Gastroesophageal sphincter (tissue), 4 donors: ENCODE results near the gene KLC1. TPM values are rescaled to one million over a fixed set of nuclear protein-coding genes. Genes with fewer than 3 reads are reported as not detected.

ENCODE experiments used
- ATAC-seq: fragments of 150-250 bp; one replicate; pipeline ENCODE4 v1.9.1; 2016; ENCODE audit warnings: mild to moderate bottlenecking, moderate library complexity
- H3K27ac ChIP-seq, 4 donors: fragments of 200-600 bp; sonication (generic) in 3 of 4; 1 replicate in 3 of 4; 2 replicates in 1 of 4; pipeline ENCODE4 v1.5.1; 2016 to 2019
- H3K27me3 ChIP-seq: fragments of 200-600 bp; sonication (generic); one replicate; pipeline ENCODE4 v1.5.1; 2019
- H3K36me3 ChIP-seq, 2 donors: fragments of 200-600 bp; sonication (generic); one replicate each; pipeline ENCODE4 v1.5.1; 2019; ENCODE audit warnings: control low read depth in 1 of 2
- H3K4me1 ChIP-seq, 3 donors: fragments of 200-600 bp; sonication (generic); 1 replicate in 2 of 3; 2 replicates in 1 of 3; pipeline ENCODE4 v1.5.1; 2016 to 2019; ENCODE audit warnings: control low read depth in 2 of 3
- H3K4me3 ChIP-seq, 2 donors: fragments of 200-600 bp; sonication (generic); one replicate each; pipeline ENCODE4 v1.5.1; 2019; ENCODE audit warnings: mild to moderate bottlenecking in 1 of 2, moderate library complexity in 1 of 2
- H3K9me3 ChIP-seq, 3 donors: fragments of 200-600 bp; sonication (generic); one replicate each; pipeline ENCODE4 v1.5.1; 2017 to 2019; ENCODE audit warnings: control low read depth in 2 of 3
- CTCF ChIP-seq, 4 experiments: fragments of 200-600 bp in 2 of 4; fragments of 450-650 bp in 2 of 4; sonication (generic) in 1 of 4; IDR thresholded peaks; one replicate each; pipeline ENCODE4 v1.5.1; 2017 to 2019; ENCODE audit warnings: antibody characterized with exemption in 4 of 4, mild to moderate bottlenecking in 2 of 4, moderate library complexity in 2 of 4
- EP300 ChIP-seq: sonication (generic); formaldehyde crosslinking; IDR thresholded peaks from one replicate; pipeline ENCODE4 v1.6.1; 2017; ENCODE audit warnings: antibody characterized with exemption, mild to moderate bottlenecking
- POLR2A ChIP-seq, 2 donors: fragments of 450-650 bp; IDR thresholded peaks; one replicate each; pipeline ENCODE4 v1.6.1; 2017; ENCODE audit warnings: antibody characterized with exemption in 2 of 2, mild to moderate bottlenecking in 2 of 2, moderate library complexity in 1 of 2
- POLR2AphosphoS5 ChIP-seq: sonication (generic); formaldehyde crosslinking; IDR thresholded peaks from one replicate; pipeline ENCODE4 v1.6.1; 2017; ENCODE audit warnings: antibody characterized with exemption
- WGBS, 2 donors: methylation state at CpG; one replicate each; pipeline ENCODE4 v1.1.5; 2018; ENCODE audit warnings: low coverage in 1 of 2; 5-methylcytosine and 5-hydroxymethylcytosine counted together
- total RNA-seq, 4 donors: library from RNA; depleted of rRNA; stranded (reverse); fragments of >200 nt; gene quantifications; one replicate each; pipeline ENCODE4 v1.1.0, GENCODE V29; 2016

The KLC1 gene
- total RNA-seq: 100 to 1,000 TPM; 275 to 390 (median 339) TPM

GRCh38 chr14:103628684-103629502 is at the start of gene KLC1:
TSS of gene KLC1 (plus strand) at chr14:103629211. CDS start at chr14:103654565, 25,354 bp downstream.
- WGBS, 2 donors: no CpG with 5 or more reads among the region's 97 CpGs
- no peaks in the 10 kb centered on the region for H3K27me3 ChIP-seq
- peak within 1 kb of the TSS; percentile 93 to 100 (median 97) for H3K27ac ChIP-seq
- peaks cover 0 to 16% of the 10 kb centered on the region in 2 donors for H3K36me3 ChIP-seq
- H3K4me1 ChIP-seq: peaks cover 0 to 74% (median 39%) of the 10 kb centered on the region in 3 donors
- H3K4me3 ChIP-seq: peak within 1 kb of the TSS; percentile 78 to 89
- peak; percentile 90 to 95 for TF ChIP-seq POLR2A (IDR thresholded peaks at IDR 0.05)
- TF ChIP-seq EP300: no peak
- peak in 1 of 4 experiments; percentile 27 for TF ChIP-seq CTCF (IDR thresholded peaks at IDR 0.05)
- peak; percentile 88 for TF ChIP-seq POLR2AphosphoS5
- no peaks in the 10 kb centered on the region for H3K9me3 ChIP-seq
- peak; percentile 80 for ATAC-seq

- Histone ChIP-seq H3K4me1 (peaks cover 0 to 13% (median 10%) of the 10 kb centered on the region in 3 donors), H3K27ac (no peak overlapping the region), H3K27me3 (no peaks in the 10 kb centered on the region), H3K9me3 (no peaks in the 10 kb centered on the region), H3K36me3 (peaks cover 0 to 60% of the 10 kb centered on the region in 2 donors), H3K4me3 (no peak overlapping the region)
- TF ChIP-seq POLR2AphosphoS5 (no peak), EP300 (no peak)
- 88% methylated on average over 8 to 11 of the region's 11 CpGs for WGBS, 2 donors
- no peak for ATAC-seq
These were observed 47.8 kb upstream of the KLC1 start for GRCh38 chr14:103581206-103581605.

GRCh38 chr14:103581954-103582703 is 46.9 kb upstream of the KLC1 start:
- Histone ChIP-seq H3K36me3 (peaks cover 0 to 61% of the 10 kb centered on the region in 2 donors), H3K27me3 (no peaks in the 10 kb centered on the region), H3K9me3 (no peaks in the 10 kb centered on the region), H3K4me3 (no peak overlapping the region), H3K4me1 (peaks cover 0 to 5% (median 4%) of the 10 kb centered on the region in 3 donors), H3K27ac (no peak overlapping the region)
- 80 to 97% methylated on average over 2 to 7 of the region's 26 CpGs for WGBS, 2 donors
- TF ChIP-seq CTCF (IDR thresholded peaks at IDR 0.05) (no peak), POLR2A (IDR thresholded peaks at IDR 0.05) (no peak), EP300 (no peak), POLR2AphosphoS5 (no peak)
- no peak for ATAC-seq

- H3K27ac ChIP-seq: no peak overlapping the region
- no peak overlapping the region for H3K4me3 ChIP-seq
- peaks cover 0 to 60% of the 10 kb centered on the region in 2 donors for H3K36me3 ChIP-seq
- WGBS, 2 donors: 69 to 80% methylated on average over 8 to 10 of the region's 11 CpGs
- TF ChIP-seq EP300: no peak
- no peak for TF ChIP-seq CTCF (IDR thresholded peaks at IDR 0.05)
- TF ChIP-seq POLR2AphosphoS5: no peak
- no peak for TF ChIP-seq POLR2A (IDR thresholded peaks at IDR 0.05)
- no peaks in the 10 kb centered on the region for H3K4me1 ChIP-seq
- no peaks in the 10 kb centered on the region for H3K9me3 ChIP-seq
- no peak for ATAC-seq
- no peaks in the 10 kb centered on the region for H3K27me3 ChIP-seq
These were observed 44.6 kb upstream of the KLC1 start for GRCh38 chr14:103584326-103584915.

- TF ChIP-seq CTCF (IDR thresholded peaks at IDR 0.05): no peak
- no peak for TF ChIP-seq POLR2AphosphoS5
- Histone ChIP-seq H3K27me3 (no peaks in the 10 kb centered on the region), H3K27ac (peak overlapping the region in 3 of 4 donors; percentile 27 to 57 (median 55)), H3K36me3 (peaks cover 0 to 33% of the 10 kb centered on the region in 2 donors), H3K4me1 (peaks cover 0 to 21% (median 4%) of the 10 kb centered on the region in 3 donors), H3K9me3 (no peaks in the 10 kb centered on the region), H3K4me3 (no peak overlapping the region)
- 72% methylated on average over 6 of the region's 6 CpGs; no CpG with 5 or more reads in 1 of the 2 donors for WGBS, 2 donors
- peak; percentile 19 for ATAC-seq
These were observed 35.4 kb upstream of the KLC1 start for GRCh38 chr14:103593577-103593976.
